ENCODE results near the gene OTULIN. TPM values are rescaled to one million over a fixed set of nuclear protein-coding genes. Genes with fewer than 3 reads are reported as not detected.

OTULIN gene
- total RNA-seq, 6 experiments from 2014 or later, result 17.5 to 22.0 (median 21.3) TPM

DNA sequence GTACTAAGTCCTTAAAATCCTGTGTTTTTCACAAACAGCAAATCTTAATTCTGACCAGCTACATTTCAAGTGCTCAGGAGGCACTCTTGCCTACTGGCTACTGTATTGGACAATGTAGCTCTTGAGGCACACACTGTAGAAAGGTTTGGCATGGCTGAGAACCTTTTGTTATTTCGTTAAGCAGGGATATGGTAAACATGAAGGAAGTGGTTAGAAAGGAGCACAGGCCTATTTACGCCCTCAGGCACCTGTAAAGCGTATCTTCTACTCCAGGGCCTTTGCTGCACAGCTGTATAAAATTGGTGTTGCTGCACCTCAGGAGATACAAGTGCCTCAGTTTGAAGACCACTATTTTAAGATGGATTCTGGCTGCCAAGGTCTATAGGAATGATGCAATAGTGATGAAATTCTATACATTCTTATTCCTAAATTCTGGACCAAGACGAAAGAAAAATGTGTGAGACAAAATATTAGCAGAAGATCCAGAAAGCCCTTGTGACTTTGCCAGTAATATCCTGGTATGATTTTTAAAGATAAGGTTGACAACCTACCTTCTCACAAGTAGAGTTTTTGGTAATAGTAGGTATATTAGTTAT lies 9.3 kb upstream of the OTULIN start:
- Mint-ChIP-seq H3K9me3 (no peaks in the 10 kb centered on the region), H3K27ac (no peak overlapping the region), H3K4me3 (no peak overlapping the region), H3K36me3 (ENCODE audit: low read depth) (no peaks in the 10 kb centered on the region), H3K27me3 (ENCODE audit: insufficient read depth) (peaks cover 14% of the 10 kb centered on the region), H3K4me1 (ENCODE audit: low read depth) (peaks cover 7% of the 10 kb centered on the region)
- DNase-seq, result no peak
- TF ChIP-seq, protein P1, sequence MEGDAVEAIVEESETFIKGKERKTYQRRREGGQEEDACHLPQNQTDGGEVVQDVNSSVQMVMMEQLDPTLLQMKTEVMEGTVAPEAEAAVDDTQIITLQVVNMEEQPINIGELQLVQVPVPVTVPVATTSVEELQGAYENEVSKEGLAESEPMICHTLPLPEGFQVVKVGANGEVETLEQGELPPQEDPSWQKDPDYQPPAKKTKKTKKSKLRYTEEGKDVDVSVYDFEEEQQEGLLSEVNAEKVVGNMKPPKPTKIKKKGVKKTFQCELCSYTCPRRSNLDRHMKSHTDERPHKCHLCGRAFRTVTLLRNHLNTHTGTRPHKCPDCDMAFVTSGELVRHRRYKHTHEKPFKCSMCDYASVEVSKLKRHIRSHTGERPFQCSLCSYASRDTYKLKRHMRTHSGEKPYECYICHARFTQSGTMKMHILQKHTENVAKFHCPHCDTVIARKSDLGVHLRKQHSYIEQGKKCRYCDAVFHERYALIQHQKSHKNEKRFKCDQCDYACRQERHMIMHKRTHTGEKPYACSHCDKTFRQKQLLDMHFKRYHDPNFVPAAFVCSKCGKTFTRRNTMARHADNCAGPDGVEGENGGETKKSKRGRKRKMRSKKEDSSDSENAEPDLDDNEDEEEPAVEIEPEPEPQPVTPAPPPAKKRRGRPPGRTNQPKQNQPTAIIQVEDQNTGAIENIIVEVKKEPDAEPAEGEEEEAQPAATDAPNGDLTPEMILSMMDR (IDR thresholded peaks at IDR 0.05), result no peak

DNA sequence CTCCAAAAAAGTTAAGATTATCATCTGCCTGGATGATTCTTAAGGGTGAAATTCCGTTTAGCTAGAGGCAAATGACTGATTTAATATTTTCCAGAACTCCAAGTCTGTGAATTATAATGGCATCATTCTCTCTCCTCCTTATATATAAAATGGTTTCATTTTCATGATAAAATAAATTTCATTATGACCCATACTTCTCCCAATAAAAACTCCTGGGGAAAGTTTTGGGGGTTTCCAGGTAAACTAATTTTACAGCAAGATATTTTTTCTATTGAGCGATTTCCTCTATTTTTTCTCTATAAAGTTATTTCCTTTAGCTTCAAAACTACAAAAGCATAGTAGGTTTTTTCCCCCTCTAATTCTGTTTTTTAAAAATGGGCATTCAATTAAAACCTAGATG lies 7.6 kb upstream of the OTULIN start:
- Mint-ChIP-seq H3K9me3 (no peaks in the 10 kb centered on the region), H3K36me3 (ENCODE audit: low read depth) (no peaks in the 10 kb centered on the region), H3K4me3 (no peak overlapping the region), H3K27me3 (ENCODE audit: insufficient read depth) (peaks cover 9% of the 10 kb centered on the region), H3K4me1 (ENCODE audit: low read depth) (peaks cover 24% of the 10 kb centered on the region), H3K27ac (no peak overlapping the region)
- DNase-seq, result no peak
- TF ChIP-seq, protein P1 (IDR thresholded peaks at IDR 0.05), result no peak

DNA sequence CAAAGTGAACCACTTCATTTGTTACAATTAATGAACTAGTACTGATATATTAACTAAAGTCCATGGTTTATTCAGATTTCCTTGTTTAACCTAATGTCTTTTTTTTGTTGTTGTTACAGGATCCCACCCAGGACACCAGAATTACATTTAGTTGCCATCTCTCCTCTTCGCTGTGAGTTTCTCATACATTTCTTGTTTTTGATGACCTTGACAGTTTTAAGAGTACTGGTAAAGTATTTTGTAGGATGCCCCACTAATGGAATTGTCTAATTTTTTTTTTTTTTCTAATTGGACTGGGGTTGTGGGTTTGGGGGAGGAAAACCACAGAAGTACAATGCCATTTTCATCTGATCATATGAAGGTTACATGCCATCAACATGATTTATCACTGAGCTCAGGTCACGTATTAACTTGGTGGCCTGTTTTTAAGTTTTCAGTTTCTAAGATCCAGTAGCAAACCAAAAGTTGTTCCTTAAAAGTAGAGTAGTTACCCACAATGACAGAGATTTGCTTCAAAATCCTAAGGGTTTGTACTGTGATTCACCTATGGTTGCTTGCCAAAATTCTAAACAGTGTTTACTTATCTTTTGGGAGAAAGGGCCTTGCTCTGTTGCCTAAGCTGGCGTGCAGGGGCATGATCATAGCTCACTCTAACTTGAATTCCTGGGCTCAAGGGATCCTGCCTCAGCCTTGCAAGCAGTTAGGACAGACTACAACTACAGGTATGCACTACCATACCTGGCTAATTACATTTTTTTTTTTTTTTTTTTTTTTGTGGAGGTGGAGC lies 4.5 kb upstream of the OTULIN start:
- DNase-seq, result peak; percentile 74
- no peaks in the 10 kb centered on the region for H3K9me3 Mint-ChIP-seq
- peak overlapping the region; percentile 33; the same call in 1 of the 2 replicates for H3K4me3 Mint-ChIP-seq
- H3K36me3 Mint-ChIP-seq (ENCODE audit: low read depth), result no peaks in the 10 kb centered on the region
- TF ChIP-seq, protein P1 (IDR thresholded peaks at IDR 0.05), result no peak
- H3K4me1 Mint-ChIP-seq (ENCODE audit: low read depth), result peaks cover 36% of the 10 kb centered on the region
- H3K27ac Mint-ChIP-seq, result peak overlapping the region; percentile 58
- H3K27me3 Mint-ChIP-seq (ENCODE audit: insufficient read depth), result no peaks in the 10 kb centered on the region

DNA sequence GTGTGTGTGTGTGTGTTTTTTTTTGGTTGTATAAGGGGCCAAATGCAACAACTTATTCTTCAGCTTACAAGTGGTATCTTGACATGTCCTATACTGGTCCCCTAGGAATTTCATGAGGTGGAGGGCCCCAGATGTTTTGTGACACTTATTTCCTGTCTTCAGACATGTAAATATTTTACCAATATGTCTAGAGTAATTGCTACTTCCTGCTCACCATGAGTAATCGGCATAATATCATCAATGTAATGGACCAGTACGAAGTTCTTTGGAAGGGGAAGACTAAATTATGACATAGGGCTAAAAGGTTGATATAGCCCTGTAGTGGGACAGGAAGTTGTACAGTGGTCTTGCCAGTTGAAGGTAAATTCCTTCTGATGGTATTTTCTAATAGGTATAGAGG lies 3.7 kb upstream of the OTULIN start:
- H3K27ac Mint-ChIP-seq, result peak overlapping the region; percentile 60
- no peaks in the 10 kb centered on the region; the same call in 1 of the 2 replicates for H3K36me3 Mint-ChIP-seq (ENCODE audit: low read depth)
- TF ChIP-seq, protein P1 (IDR thresholded peaks at IDR 0.05), result no peak
- no peaks in the 10 kb centered on the region for H3K27me3 Mint-ChIP-seq (ENCODE audit: insufficient read depth)
- DNase-seq, result no peak
- peaks cover 44% of the 10 kb centered on the region for H3K4me1 Mint-ChIP-seq (ENCODE audit: low read depth)
- H3K4me3 Mint-ChIP-seq, result peak overlapping the region; percentile 45
- no peaks in the 10 kb centered on the region for H3K9me3 Mint-ChIP-seq

DNA sequence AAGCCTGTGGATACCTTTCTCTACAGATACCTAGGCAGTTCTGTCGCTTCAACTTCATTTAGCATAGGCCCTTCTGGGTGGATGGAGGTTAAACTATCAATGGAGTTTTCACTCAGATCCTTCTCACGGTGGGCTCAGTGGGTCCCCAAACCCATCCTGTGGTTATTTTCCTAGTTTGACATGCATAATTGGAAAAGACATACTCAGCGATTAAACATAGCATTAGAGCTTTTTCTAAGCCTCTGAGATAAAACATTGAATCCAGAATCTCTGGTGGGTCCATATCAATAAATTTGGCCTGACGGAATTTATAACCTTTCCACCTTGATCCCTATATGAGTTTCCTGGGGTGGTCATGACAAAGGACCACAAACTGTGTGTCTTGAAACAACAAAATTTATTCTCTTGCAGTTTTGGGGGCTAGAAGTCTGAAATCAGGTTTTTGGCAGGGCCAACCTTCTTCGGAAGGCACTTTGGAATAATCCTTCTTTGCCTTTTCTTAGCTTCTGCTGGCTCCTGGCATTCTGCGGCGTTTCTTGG lies 1.7 kb upstream of the OTULIN start:
- Mint-ChIP-seq H3K4me1 (ENCODE audit: low read depth) (peaks cover 62% of the 10 kb centered on the region), H3K9me3 (no peaks in the 10 kb centered on the region), H3K27me3 (ENCODE audit: insufficient read depth) (no peaks in the 10 kb centered on the region), H3K36me3 (ENCODE audit: low read depth) (no peaks in the 10 kb centered on the region; the same call in 1 of the 2 replicates), H3K4me3 (peak overlapping the region; percentile 93; the same call in 1 of the 2 replicates), H3K27ac (no peak overlapping the region)
- no peak for DNase-seq
- TF ChIP-seq, protein P1 (IDR thresholded peaks at IDR 0.05), result no peak
